NCI-H524 (cell line): ENCODE measurements around the gene PTRH1.
A peak's percentile ranks its signal among the peaks of the same experiment; 100 is the strongest.
"Not testable (repeated sequence)": the region's sequence is repeated elsewhere in the genome, so short reads cannot be mapped to it uniquely, and the experiment has no call there.

ENCODE experiments used
- DNase-seq, 2 experiments: peaks; one replicate each; lab custom pipeline; 2025; lab: John Stamatoyannopoulos, UW

The PTRH1 gene, protein sequence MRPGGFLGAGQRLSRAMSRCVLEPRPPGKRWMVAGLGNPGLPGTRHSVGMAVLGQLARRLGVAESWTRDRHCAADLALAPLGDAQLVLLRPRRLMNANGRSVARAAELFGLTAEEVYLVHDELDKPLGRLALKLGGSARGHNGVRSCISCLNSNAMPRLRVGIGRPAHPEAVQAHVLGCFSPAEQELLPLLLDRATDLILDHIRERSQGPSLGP

DNA sequence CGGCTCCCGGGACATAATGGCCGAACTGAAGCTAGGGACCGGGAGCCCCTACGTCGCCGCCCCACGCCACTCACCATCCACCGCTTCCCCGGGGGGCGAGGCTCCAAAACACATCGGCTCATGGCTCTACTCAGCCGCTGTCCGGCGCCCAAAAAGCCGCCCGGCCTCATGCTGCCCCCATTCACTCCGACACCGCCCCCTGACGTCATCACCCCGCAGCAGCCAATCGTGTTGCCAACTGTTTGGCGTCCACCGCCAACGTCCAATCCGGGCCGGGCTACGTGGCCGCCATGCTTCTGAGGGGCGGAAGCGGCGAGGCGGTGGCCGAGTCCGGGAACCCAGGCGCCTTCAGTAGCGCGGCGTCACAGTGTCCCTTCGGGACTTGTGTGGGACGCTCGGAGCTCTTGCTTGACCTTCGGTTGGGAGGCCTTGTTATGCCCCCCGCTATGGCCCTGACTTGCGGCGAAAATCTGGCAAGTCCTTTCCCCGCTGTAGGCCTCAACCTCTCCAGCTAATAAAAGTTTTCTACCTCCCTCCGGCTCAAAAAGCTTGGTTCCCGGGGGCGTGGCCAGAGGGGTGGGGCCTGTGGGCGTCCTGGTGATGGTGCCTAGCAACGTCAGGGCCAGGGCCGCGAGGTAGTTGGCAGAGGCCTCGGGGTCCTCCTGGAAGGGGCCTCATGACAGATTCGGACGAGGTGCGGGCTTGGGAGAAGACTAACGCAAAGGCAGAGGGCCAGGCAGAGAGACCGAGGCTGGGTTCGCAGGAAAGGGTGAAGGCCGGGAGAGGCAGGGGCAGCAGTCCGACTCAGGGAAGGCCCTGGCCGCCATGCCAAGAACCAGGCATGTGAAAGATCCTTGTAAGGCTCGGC lies at the start of gene PTRH1, which contains the start of gene TTC16:
Gene PTRH1, minus strand, starts transcription at position 194 of the 868 bp plus-strand sequence. Its CDS starts 24 bp downstream, at position 170.
Gene TTC16, plus strand, starts transcription at position 610 of the 868 bp plus-strand sequence. Its CDS starts 67 bp downstream, at position 677.
- DNase-seq, result peak; percentile 95

DNA sequence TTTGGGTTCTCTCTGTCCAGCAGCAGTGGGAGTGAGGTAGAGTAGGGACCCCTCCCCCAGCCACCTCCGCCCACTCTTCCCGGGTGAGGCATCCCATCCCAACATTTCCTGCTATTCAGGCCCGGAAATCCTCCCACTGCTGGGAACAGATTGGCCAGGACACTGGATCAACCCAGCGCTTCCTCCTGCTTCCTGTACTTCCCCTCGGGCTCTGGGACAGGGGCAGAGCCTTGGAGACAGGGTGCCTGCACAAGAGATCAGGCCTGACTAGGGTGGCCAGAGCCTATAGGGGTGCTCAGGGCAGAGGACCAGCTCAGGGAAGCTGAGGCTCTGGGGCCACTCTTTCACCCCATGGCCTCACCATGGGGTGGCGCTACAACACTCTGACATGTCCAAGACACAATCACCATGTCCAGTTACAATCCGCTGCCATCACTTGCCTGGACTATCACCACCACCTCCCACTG lies 48.5 kb upstream of the PTRH1 start:
- DNase-seq, result no peak

DNA sequence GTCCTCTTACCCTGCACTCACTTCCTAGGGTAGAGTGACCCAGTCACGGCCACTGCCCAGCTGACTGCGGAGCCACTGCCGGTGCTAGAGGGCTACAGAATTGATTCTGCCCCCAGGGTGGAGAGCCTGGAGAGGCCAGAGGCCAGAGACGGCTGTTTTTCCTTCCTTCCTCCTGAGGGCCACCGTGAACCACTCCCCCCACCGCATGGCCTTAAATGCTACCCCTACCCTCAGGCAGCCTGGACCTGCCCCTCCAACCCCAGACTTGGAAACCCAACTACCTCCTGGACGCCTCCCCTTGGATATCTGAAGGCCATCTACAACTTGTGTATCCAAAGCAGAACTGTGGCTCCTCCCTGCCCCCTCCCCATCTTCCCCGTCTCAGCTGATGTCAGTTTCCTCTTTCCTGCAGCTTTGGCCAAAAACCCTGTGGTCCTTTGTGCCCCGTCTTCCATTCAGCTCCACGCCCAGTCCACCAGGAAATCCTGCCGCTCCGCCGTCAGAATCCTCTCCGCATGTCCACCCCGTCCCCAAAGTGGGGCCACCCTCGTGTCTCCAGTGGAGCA lies 46.7 kb upstream of the PTRH1 start:
- no peak for DNase-seq

DNA sequence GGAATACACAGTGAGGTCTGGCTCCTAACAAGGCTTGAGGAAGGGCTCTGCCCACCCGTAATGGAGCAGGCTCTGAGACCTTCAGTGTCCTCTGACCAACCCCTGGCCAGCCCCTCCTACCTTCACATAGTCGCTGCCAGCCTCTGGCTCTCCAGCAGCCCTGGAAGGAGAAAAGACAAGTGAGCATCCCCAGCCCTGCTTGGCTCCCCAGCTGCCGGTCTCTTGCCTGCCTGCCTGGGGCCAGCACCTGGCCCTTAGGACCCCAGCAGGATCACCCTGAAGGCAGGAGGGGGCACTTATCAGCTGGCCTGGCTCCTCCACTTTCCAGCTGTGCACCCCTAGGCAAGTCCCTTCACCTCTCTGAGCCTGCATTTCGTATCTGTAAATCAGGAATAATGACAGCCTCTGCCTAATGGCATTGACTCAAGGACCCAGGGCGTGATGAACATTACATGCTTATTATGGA lies 46.1 kb upstream of the PTRH1 start:
- DNase-seq, result no peak

DNA sequence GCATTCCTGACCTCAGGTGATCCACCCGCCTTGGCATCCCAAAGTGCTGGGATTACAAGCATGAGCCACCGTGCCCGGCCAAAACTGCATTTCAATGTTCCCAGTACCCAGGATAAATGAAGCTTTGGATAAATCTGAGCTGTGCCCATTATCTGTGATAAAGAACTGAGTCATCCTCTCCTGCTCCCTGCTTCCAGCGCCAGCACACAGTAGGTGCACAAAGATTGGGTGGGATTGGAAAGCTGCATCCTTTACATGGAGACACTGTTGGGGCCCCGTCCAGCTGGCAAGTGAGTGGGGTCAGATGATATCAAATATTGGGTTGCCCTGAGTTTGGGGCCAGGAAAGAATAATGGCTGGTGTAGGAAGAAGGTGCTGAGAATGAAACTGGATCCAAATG lies 45.6 kb upstream of the PTRH1 start:
- no peak for DNase-seq

DNA sequence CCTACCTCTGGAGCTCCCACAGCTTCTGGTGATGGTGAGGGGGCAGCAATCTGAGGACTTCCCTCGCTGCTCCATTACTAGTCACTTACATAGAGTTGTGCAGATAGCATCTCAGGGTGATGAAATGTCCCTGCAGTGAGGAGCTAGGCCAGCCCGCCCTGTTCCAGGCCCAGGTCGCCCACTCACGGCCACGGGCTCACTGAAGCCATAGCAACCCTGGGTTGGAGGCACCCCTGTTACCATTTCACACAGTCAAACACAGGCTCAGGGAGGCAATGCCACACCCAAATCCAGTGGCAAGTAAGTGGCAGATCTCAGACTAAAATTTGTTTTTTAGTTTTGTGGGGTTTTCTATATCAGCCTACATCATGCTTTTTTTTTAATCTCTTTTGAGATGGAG lies 43.4 kb upstream of the PTRH1 start:
- DNase-seq, result no peak

DNA sequence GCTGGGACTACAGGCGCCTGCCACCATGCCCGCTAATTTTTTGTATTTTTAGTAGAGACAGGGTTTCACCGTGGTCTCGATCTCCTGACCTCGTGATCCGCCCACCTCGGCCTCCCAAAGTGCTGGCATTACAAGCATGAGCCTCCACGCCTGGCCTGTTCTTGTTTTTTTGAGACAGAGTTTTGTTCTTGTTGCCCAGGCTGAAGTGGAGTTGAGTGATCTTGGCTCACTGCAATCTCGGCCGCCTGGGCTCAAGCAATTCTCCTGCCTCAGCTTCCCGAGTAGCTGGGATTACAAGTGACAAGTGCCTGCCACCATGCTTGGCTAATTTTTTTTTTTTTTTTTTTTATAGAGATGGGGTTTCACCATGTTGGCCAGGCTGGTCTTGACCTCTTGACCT lies 41.3 kb upstream of the PTRH1 start:
- DNase-seq, result not testable (repeated sequence)

DNA sequence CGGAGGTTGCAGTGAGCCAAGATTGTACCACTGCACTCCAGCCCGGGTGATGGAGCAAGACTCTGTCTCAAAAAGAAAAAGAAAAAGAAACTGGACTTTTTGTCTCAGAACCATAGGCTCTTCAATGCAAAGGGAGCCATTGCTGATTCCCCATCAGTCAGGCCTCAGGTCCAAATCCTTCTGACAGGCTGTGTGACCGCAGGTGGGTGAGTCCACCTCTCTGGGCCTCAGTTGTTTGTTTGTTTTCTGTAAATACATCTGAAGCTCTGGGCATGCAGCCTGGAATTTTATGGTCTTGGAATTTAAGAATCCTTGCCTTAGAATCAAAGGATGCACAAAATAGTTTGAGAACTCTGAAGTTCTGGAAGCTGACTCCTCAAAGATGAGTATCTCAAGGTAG lies 40.8 kb upstream of the PTRH1 start:
- DNase-seq, result no peak

DNA sequence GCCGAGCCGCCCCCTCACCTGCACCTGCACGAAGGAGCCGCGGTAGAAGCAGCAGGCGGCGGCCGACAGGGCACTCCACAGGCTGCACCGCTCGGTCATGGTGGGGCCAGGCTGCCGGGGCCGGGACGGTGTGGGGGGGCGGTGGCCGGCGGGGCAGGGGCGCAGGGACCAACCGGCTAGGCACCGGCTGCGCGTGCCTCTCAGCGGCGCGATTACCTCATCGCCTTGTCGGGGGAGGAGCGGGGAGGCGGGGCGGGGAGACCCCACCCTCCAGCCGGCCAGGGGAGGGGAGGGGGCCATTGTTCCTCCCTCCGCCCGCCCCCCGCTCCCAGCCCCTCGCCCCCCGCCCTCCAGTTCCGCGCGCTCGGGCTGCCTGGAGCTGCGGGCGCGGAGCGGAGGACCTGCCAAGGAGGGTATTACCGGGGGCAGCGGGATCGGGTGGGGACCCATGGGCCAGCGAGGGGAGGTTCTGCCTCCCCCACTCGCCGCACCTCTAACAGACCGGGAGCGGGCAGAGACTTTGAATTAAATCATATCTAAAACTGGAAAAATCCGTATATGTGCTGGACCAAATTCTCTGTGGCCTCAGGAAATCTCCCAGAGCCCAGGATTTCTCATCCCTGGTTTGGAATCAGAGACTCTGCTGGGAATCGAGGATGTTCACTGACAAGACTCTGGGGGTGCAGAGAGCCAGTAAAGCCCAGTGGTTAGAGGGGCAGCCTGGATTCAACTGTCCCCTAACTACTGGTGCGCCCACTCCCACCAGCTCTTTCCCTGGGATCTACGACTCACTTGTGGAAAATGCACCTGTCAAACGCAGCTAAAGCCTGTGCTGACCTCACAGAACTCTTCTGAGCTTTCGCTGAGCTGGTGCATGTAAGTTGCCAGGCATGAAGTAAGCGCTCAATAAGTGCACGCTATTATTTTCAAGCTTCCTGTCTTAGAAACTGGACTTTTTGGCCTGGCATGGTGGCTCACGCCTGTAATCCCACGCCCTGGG lies 39.9 kb upstream of the PTRH1 start:
- DNase-seq, result peak; percentile 32 to 66

DNA sequence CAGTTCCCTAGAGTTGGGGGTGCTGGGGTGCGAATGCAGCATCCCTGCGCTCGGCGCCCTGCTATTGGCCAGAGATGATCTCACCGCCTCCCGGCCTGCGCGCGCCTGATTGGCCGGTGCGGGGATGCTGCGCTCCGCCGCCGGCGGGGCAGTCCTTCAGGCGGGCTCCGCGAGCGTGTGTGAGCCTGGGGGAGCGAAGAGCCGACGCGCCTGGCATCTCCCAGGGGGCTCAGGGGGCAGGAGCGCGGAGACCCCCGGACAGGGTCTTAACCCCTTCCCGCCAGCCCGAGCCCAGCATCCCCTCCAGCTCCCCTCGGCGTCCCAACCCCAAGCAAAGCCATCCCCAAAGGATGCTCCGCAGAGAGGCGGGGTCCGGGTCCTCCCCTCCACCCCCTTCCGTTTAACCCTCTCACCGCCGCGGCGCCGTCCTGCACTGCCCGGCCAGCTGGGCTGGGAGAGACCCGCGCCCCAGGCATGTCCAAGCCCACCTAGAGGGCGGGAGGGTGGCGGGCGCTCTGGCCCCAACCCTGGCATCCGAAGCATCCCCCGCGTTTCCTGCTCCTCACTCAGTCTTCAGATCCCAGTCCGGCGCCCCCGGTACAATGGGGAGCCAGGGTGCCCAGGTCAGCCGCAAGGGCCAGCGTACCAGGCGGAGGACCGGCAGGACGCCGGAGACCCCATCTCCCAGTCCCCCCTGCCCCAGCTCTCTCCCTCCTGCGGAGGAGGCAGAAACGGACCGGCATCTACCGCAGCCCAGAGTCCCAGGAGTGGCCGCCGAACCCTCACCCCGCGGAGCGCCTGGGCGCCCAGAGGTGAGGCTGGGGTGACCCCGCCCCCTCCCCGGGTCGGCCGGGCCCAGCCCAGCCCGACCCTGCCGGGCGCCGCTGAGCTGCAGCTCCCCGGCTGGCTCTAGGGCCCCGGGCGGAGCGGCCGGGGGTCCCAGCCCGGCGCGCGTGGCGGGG lies 38.9 kb upstream of the PTRH1 start:
- DNase-seq, result peak; percentile 33 to 68

DNA sequence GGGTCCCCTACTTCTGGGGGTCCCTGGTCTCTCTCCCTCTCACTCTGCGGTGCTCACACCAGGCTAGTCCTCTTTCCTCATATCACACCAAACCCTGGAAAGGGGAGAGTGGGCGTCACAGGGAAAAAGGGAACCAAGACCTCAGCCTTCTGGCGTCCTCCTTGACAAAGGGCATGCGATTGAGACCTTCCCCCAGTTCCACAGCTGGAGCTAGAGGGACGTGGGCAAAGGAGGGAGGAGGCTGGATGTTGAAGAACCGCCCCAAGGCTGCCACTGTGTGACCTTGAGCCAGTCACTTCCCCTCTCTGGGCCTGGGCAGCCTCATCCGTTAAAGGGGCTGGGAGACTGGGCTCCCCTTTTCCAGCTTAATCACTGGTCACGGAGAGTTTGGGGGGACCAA lies 38.2 kb upstream of the PTRH1 start:
- DNase-seq, result no peak

DNA sequence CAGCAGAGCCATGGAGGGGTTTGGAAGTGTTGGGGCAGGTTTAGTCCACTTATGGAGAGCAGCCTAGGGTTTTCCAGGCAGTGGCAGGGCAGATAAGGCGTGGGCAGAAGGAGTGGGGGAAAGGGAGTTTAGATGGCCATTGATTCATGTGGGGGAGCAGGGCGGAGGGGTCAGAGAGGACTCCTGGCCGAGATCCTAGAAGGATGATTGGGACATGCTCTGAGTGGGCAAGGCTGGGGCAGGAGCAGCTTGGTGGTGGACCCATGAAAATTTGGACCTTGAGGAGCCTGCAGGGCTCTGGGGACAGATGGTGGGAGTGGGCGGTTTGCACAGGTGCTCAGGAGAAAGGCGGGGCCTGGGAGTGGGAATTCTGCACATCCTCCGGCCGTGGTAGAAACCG lies 37.7 kb upstream of the PTRH1 start:
- no peak for DNase-seq

DNA sequence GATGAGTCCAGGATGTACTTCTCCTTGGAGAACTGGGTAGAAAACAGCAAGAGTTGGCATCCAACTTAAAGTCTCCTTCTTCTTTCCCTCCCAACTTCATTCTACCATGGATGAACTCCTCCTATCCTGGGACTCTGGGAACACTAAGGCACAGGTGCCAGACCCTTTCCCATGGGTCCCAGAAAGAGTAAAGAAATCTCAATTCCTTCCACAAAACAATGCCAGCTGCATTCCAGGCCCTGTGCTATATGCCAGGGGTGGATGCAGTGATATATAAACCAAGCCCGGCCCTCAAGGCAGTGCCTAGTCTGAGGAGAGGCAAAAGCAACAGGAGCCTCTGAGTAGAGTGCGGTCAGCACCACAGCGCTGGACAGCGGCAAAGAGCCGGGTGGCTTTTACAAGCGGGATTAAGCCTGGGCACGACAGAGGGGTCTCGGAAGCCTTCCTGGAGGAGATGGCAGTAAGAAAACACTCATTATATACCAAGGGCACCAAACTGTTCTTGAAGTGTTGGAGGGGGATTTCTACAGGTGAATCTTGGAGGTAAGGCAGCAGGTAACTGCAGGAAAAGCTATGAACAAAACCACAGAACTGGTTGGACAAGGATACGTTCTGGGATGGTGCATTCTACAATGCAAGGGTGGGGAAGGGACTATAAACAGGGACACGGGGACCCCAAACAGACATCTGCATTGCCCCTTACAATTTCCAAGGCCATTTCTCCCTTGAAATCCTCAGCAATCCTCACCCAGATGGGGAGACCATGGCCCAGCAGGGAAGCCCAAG lies 36.0 kb upstream of the PTRH1 start:
- DNase-seq, result no peak

DNA sequence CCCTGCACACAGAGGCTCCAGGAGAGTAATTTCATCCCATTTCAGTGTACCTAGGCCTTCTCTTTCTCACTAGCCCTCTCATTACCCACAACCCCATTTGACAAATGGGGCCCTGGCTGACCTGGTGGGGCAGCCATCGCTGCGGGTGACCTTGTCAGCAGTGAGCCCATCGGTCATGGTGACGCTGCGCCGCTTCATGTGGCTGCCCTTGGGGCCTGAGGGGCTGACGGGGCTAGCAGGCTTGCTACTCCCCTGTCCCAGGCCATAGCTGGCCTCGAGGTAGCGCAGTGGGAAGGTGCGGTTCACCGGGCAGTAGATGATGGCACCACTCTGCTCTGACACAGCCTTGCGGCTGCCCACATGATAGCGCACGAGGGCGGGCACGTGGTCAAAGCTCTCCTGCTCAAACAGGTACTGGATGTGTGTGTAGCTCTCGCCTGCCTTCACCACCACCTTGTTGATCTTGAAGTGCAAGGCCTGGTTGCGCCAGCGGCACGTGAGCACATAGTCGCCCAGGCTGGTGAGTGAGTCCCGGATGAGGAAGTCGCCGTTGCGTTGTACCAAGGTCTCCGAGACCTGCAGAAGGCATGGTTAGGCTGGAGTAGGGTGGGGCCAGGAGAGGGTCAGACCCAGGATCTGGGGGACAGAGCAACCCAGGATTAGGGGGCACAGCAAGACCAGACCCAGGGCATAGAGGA lies 33.8 kb upstream of the PTRH1 start:
- no peak for DNase-seq

DNA sequence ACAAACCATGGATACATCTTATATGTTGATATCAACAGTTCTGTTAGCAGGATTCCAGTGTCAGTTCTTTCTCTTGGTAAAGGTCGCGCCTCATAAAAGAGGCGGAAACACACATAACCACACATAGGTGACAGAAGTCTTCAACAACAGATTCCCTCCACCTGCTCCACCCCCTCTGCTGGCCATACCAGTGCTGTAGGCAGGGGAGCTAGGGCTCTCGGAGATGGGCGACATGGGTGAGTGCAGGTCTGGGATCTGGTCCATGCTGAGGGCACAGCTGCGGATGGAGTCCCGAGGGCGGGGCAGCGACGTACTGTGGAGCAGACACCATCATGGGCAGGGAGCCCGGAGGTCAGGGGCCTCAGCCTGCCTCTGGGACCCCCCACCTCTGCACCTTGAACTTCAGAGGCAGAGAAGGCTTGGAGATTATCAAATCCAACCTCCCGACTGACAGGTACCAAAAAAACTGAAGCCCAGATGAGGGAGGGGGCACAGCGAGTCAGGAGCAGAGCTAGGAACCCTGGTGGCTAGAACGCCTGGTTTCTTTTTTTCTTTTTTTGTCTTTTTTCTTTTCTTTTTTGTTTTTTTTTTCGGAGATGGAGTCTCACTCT lies 31.6 kb upstream of the PTRH1 start:
- DNase-seq, result no peak

DNA sequence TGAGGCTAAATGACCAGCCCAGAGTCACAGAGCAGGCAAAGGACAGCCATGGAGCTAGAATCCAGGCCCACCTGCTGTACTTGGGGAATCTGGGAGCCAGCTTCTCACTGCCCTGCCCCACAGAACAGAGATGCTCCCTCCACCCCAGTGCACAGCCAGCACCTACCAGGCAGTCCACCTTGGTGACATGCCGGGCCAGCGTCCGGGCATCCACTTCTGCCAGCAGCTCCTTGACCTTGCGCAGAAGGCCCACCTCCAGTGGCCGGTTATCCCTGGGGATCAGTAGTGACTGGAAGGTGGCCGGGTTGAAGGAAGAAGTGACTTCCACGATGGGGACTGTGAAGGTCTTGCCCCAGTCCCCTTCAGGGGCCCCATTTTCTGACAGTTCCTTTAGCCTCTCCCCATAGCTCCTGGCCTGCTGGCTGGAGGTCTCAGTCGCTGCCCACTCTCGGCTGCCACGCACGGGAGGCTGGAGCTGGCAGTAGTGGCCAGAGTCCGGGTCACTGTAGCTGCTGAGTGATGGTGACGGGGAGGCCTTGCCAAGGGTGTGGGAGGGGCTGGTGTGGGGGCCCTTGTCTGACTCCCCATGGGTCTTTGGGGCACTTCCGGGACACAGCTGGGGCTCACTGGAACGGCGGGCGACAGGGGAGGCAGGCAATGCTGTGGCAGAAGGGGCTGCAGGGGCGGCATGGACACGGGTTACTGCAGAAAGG lies 29.1 kb upstream of the PTRH1 start:
- no peak for DNase-seq

DNA sequence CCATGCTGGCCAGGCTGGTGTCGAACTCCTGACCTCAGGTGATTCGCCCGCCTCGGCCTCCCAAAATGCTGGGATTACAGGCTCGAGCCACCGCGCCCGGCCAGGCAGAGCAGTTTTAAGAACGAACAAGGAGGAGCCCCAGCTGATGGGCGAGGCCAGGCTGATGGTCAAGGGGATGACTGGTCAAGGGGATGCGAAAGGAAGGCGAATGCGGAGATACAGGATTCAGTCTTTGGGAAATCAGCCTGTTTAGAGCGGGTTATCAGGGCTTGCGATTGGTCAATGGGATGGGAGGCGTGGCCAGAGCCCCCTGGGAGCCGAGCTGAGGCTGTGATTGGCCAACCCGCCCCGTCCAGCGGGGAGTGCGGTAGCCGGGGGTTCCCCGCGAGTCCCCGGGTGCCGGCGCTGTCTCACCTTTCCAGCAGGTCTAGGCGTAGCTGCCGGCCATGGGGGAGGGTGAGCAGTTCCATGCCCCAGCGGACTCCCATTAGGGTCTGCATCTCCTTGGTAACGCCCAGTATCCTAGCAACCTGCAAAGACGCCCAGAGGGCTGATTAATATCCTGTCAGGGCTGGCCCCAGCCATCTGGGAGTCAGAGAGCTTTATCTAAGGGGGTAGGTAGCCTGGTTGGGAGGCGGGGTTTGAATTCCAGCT lies 27.1 kb upstream of the PTRH1 start:
- DNase-seq, result peak; percentile 97 to 98
